K562 treated with DMSO at 1 percent for 4 hours (cell line): Measurements from ENCODE around the gene PPP3CB. TPM values are rescaled to one million over a fixed set of nuclear protein-coding genes. Genes with fewer than 3 reads are reported as not detected.

Source experiments
- total RNA-seq: library from RNA; unstranded; fragments of 300-600 nt; gene quantifications from 2 replicates; pipeline ENCODE4 v1.2.3, GENCODE V29; 2022; ENCODE audit not compliant: insufficient read depth

Gene PPP3CB
- 15.7 and 16.5 TPM in 2 replicates for total RNA-seq

DNA sequence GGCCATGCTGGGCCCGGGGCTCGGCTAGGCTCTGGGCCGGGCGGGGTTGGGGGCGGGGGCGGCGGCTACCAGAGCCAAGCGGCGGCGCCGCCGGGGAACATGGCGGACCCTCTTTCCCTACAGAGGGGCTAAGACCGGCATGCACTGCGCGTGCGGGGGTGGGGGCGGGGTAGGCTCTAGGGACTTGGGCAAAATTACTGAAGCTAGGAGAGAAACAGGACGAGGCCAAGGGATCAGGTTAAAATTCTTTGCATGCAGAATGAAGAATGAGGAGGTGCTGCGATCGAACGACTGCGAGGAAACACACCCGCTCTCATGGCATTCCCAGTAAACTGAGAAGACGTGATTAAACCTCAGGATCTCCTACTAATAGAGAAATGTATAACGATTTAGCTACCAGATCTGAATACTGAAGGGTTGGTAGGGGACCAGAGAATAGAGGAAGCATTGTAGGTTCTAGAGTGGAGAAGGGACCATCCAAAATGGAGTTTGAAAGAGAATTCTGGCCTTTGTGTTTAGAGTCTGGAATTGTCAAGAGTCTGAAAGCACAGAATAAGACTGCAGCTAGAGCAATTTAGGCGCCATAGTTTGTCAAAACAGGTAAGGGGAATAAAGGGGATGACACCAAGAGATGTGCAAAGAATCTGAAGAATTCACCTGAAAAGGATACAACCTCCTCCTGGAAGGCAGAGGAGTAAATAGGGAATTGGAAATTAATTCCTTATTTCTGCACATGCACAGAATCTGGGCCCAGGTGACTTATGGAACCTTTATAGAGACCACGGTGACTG lies at the start of gene PPP3CB:
TSS of gene PPP3CB (minus strand) at position 141 of the 791 bp plus-strand sequence. CDS start at position 6, 135 bp downstream.

GRCh38 chr10:73433538-73433867 lies 62.3 kb downstream of the PPP3CB start, which contains the start of gene MSS51:
Gene MSS51, minus strand, starts transcription at chr10:73433561. Its CDS starts 5,277 bp downstream, at chr10:73428284.

GRCh38 chr10:73413528-73414229 lies 82.1 kb downstream of the PPP3CB start, which contains the start of gene ANXA7:
Gene ANXA7, minus strand, starts transcription at chr10:73414058. Its CDS starts 13,202 bp downstream, at chr10:73400856.

Other genes with a start within 250 kb of the PPP3CB start
- gene DNAJC9, start 248.8 kb downstream of the PPP3CB start, total RNA-seq: 69.9 and 74.2 TPM in 2 replicates
- gene MRPS16, start 243.4 kb downstream of the PPP3CB start, total RNA-seq: 59.7 and 59.9 TPM in 2 replicates
- gene CFAP70, start 137.2 kb downstream of the PPP3CB start, total RNA-seq: 2.0 and 2.9 TPM in 2 replicates
- gene ANXA7, start 82.0 kb downstream of the PPP3CB start, total RNA-seq: 73.3 and 91.6 TPM in 2 replicates
- gene MSS51, start 62.5 kb downstream of the PPP3CB start, total RNA-seq: 2.6 and 3.2 TPM in 2 replicates
- gene USP54, start 95.3 kb upstream of the PPP3CB start, total RNA-seq: 12.0 and 12.4 TPM in 2 replicates
- not detected in 2 replicates for gene MYOZ1, start 145.4 kb upstream of the PPP3CB start, total RNA-seq
- not detected in 2 replicates for gene SYNPO2L, start 160.0 kb upstream of the PPP3CB start, total RNA-seq
- gene AGAP5, start 202.1 kb upstream of the PPP3CB start, total RNA-seq: 8.2 and 11.9 TPM in 2 replicates
- gene SEC24C, start 248.3 kb upstream of the PPP3CB start, total RNA-seq: 117 and 145 TPM in 2 replicates